Suprapubic skin (tissue), 4 donors: ENCODE data around the gene NR3C2. TPM values are rescaled to one million over a fixed set of nuclear protein-coding genes. Genes with fewer than 3 reads are reported as not detected.

Experiments
- DNase-seq, 2 donors: peaks; one replicate each; pipeline ENCODE4 v3.0.0-alpha.2; 2019; ENCODE audit warnings: low spot score in 2 of 2
- H3K27ac ChIP-seq: fragments of 200-600 bp; sonication (generic); one replicate; pipeline ENCODE4 v1.5.1; 2019
- H3K27me3 ChIP-seq: fragments of 200-600 bp; sonication (generic); one replicate; pipeline ENCODE4 v1.5.1; 2019
- H3K36me3 ChIP-seq: fragments of 200-600 bp; sonication (generic); one replicate; pipeline ENCODE4 v1.5.1; 2019
- H3K4me1 ChIP-seq: fragments of 200-600 bp; sonication (generic); one replicate; pipeline ENCODE4 v1.5.1; 2019
- H3K4me3 ChIP-seq: fragments of 200-600 bp; sonication (generic); one replicate; pipeline ENCODE4 v1.5.1; 2019; ENCODE audit warnings: mild to moderate bottlenecking
- H3K9me3 ChIP-seq: fragments of 200-600 bp; sonication (generic); one replicate; pipeline ENCODE4 v1.5.1; 2019
- EP300 ChIP-seq: sonication (generic); formaldehyde crosslinking; IDR thresholded peaks from one replicate; pipeline ENCODE4 v1.6.1; 2017; ENCODE audit warnings: antibody characterized with exemption
- POLR2A ChIP-seq, 2 donors: fragments of 450-650 bp; IDR thresholded peaks; one replicate each; pipeline ENCODE4 v1.6.1; 2017; ENCODE audit warnings: antibody characterized with exemption in 2 of 2, mild to moderate bottlenecking in 2 of 2, moderate library complexity in 2 of 2
- POLR2AphosphoS5 ChIP-seq, 3 donors: sonication (generic); formaldehyde crosslinking; IDR thresholded peaks; one replicate each; pipeline ENCODE4 v1.6.1; 2017; ENCODE audit warnings: antibody characterized with exemption in 3 of 3
- WGBS: methylation state at CpG from one replicate; pipeline ENCODE4 v1.1.5; 2018; 5-methylcytosine and 5-hydroxymethylcytosine counted together
- total RNA-seq, 4 donors: library from RNA; depleted of rRNA; stranded (reverse); fragments of >200 nt; gene quantifications; one replicate each; pipeline ENCODE4 v1.1.0, GENCODE V29; 2016
- TF ChIP-seq, protein P1 (sequence below), 2 donors: fragments of 200-600 bp in 1 of 2; fragments of 450-650 bp in 1 of 2; sonication (generic) in 1 of 2; IDR thresholded peaks; one replicate each; pipeline ENCODE4 v1.5.1; 2016 to 2019; ENCODE audit warnings: antibody characterized with exemption in 2 of 2, mild to moderate bottlenecking in 1 of 2, moderate library complexity in 1 of 2

The NR3C2 gene
- total RNA-seq, 4 donors from 2014 or later: 7.3 to 12.1 (median 11.0) TPM

DNA sequence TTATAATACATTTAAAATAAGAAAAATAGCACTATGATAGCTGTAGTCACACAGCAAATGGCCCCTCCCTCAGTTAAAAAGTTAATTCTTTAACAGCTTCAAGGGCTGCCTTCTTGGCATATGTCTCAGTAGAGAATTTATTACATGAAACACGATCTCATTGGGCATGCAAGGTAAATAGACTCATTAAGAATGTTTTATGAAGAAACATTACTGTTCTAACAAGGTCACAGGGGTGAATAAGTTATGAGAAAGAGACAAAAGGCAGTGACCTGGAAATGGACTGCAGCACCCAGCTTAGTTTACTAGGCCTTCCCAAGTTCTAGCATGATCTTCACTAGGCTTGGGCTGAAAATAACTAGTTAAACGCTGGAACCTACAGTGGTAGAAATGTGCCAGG, 277.7 kb downstream of the NR3C2 start:
- DNase-seq: no peak
- TF ChIP-seq, protein P1, sequence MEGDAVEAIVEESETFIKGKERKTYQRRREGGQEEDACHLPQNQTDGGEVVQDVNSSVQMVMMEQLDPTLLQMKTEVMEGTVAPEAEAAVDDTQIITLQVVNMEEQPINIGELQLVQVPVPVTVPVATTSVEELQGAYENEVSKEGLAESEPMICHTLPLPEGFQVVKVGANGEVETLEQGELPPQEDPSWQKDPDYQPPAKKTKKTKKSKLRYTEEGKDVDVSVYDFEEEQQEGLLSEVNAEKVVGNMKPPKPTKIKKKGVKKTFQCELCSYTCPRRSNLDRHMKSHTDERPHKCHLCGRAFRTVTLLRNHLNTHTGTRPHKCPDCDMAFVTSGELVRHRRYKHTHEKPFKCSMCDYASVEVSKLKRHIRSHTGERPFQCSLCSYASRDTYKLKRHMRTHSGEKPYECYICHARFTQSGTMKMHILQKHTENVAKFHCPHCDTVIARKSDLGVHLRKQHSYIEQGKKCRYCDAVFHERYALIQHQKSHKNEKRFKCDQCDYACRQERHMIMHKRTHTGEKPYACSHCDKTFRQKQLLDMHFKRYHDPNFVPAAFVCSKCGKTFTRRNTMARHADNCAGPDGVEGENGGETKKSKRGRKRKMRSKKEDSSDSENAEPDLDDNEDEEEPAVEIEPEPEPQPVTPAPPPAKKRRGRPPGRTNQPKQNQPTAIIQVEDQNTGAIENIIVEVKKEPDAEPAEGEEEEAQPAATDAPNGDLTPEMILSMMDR (IDR thresholded peaks at IDR 0.05): no peak
- TF ChIP-seq POLR2A (IDR thresholded peaks at IDR 0.05) (no peak), EP300 (no peak), POLR2AphosphoS5 (IDR thresholded peaks at IDR 0.05) (no peak)
- 36% methylated on average over 2 of the region's 2 CpGs for WGBS
- Histone ChIP-seq H3K36me3 (no peaks in the 10 kb centered on the region), H3K4me3 (no peak overlapping the region), H3K27me3 (no peaks in the 10 kb centered on the region), H3K4me1 (peaks cover 24% of the 10 kb centered on the region), H3K27ac (no peak overlapping the region), H3K9me3 (no peaks in the 10 kb centered on the region)

GRCh38 chr4:148162991-148163390, 279.2 kb downstream of the NR3C2 start:
- Histone ChIP-seq H3K9me3 (no peaks in the 10 kb centered on the region), H3K27ac (no peak overlapping the region), H3K27me3 (no peaks in the 10 kb centered on the region), H3K36me3 (no peaks in the 10 kb centered on the region), H3K4me3 (no peak overlapping the region), H3K4me1 (peaks cover 24% of the 10 kb centered on the region)
- TF ChIP-seq, protein P1 (IDR thresholded peaks at IDR 0.05): no peak
- TF ChIP-seq POLR2A (IDR thresholded peaks at IDR 0.05) (no peak), EP300 (no peak), POLR2AphosphoS5 (IDR thresholded peaks at IDR 0.05) (no peak)
- no peak for DNase-seq
- WGBS: 61% methylated on average over 1 of the region's 1 CpG

GRCh38 chr4:148162519-148162918, 279.7 kb downstream of the NR3C2 start:
- no peak for DNase-seq
- Histone ChIP-seq H3K9me3 (no peaks in the 10 kb centered on the region), H3K27me3 (no peaks in the 10 kb centered on the region), H3K36me3 (no peaks in the 10 kb centered on the region), H3K27ac (no peak overlapping the region), H3K4me3 (no peak overlapping the region), H3K4me1 (peaks cover 24% of the 10 kb centered on the region)
- TF ChIP-seq EP300: no peak
- TF ChIP-seq POLR2A (IDR thresholded peaks at IDR 0.05): no peak
- TF ChIP-seq, protein P1 (IDR thresholded peaks at IDR 0.05): no peak
- no peak for TF ChIP-seq POLR2AphosphoS5 (IDR thresholded peaks at IDR 0.05)
- 94% methylated on average over 5 of the region's 5 CpGs for WGBS

- peaks cover 21% of the 10 kb centered on the region for H3K4me1 ChIP-seq
- no peaks in the 10 kb centered on the region for H3K9me3 ChIP-seq
- WGBS: 85% methylated on average over 2 of the region's 2 CpGs
- TF ChIP-seq, protein P1 (IDR thresholded peaks at IDR 0.05): no peak
- no peak overlapping the region for H3K27ac ChIP-seq
- H3K27me3 ChIP-seq: no peaks in the 10 kb centered on the region
- no peaks in the 10 kb centered on the region for H3K36me3 ChIP-seq
- DNase-seq: no peak
- H3K4me3 ChIP-seq: no peak overlapping the region
These were observed 280.6 kb downstream of the NR3C2 start for GRCh38 chr4:148161601-148162000.

DNA sequence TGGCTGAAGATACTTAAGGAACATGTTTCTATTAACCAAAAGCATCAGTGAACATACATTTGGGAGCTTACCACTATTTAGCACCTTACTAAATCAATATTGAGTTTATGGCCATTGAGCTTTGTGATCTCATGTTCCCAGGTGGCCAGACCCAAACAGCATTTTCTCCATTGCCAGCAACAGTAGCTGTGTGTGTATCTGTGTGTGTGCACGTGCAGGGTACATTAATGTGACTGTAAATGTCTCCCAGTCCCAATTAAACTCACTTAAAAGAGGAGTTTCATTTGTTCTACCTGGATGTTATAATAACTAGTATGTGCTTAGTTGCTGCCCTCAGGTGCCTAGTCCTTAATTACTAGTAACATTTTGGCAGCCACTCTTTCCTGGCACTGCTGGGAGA, 282.4 kb downstream of the NR3C2 start:
- 36% methylated on average over 1 of the region's 1 CpG for WGBS
- no peak overlapping the region for H3K27ac ChIP-seq
- H3K4me1 ChIP-seq: peaks cover 16% of the 10 kb centered on the region
- H3K9me3 ChIP-seq: no peaks in the 10 kb centered on the region
- TF ChIP-seq, protein P1 (IDR thresholded peaks at IDR 0.05): no peak
- TF ChIP-seq POLR2A (IDR thresholded peaks at IDR 0.05) (no peak), EP300 (no peak), POLR2AphosphoS5 (IDR thresholded peaks at IDR 0.05) (no peak)
- H3K4me3 ChIP-seq: no peak overlapping the region
- no peaks in the 10 kb centered on the region for H3K27me3 ChIP-seq
- no peak for DNase-seq
- no peaks in the 10 kb centered on the region for H3K36me3 ChIP-seq
